ENCODE measurements around the gene PXDC1. TPM values are rescaled to one million over a fixed set of nuclear protein-coding genes. Genes with fewer than 3 reads are reported as not detected.

The PXDC1 gene
- total RNA-seq, 2 experiments from 2014 or later, result 0.17 to 0.27 TPM

- no peaks in the 10 kb centered on the region for H3K36me3 ChIP-seq (ENCODE audit: insufficient read depth, low read length)
- H3K9me3 ChIP-seq (ENCODE audit: control insufficient read depth in 1 of 2, insufficient read depth in 1 of 2, low read length in 2 of 2), result peaks cover 0 to 4% of the 10 kb centered on the region in 2 experiments
- no peak overlapping the region for H3K27ac ChIP-seq (ENCODE audit: low read depth in 1 of 2, low read length in 2 of 2)
- Mint-ChIP-seq H3K9me3 (no peaks in the 10 kb centered on the region), H3K36me3 (ENCODE audit: low read depth) (no peaks in the 10 kb centered on the region), H3K4me1 (ENCODE audit: low read depth) (peaks cover 14% of the 10 kb centered on the region), H3K27ac (no peak overlapping the region), H3K4me3 (peak overlapping the region; percentile 38), H3K27me3 (peaks cover 43% of the 10 kb centered on the region)
- peak; percentile 39 for TF ChIP-seq CTCF (IDR thresholded peaks at IDR 0.05)
- ChIA-PET CTCF (interaction anchor here (1.2 to 2.7 kb wide), 4 partner anchors 17 to 260 kb away, joined by 3 to 8 read pairs (median 4); no protein-coding TSS in a partner anchor), POLR2A (interaction anchor here (1.4 kb wide), 1 partner anchor 101 kb away, joined by 6 read pairs; the partner anchor contains the start of gene FAM50B)
- ATAC-seq (ENCODE audit: poor library complexity) (peak; percentile 62), DNase-seq (peak in 6 of 14 experiments; percentile 15 to 63 (median 27))
- H3K27me3 ChIP-seq (ENCODE audit: control insufficient read depth in 1 of 2, insufficient read depth in 2 of 2, low read length in 2 of 2), result peaks cover 21 to 38% of the 10 kb centered on the region in 2 experiments
- H3K4me3 ChIP-seq (ENCODE audit: low read length), result no peak overlapping the region
- peaks cover 18% of the 10 kb centered on the region for H3K4me1 ChIP-seq (ENCODE audit: insufficient read depth, low read length)
- intact Hi-C loops (cut with DNase I, micrococcal nuclease), result loop anchor here in 1 of 2 experiments (2.0 kb wide), 1 partner anchor 230 kb away; no protein-coding TSS in a partner anchor
Measured at GRCh38 chr6:3748208-3749066, 3.1 kb downstream of the PXDC1 start.

- H3K9me3 ChIP-seq (ENCODE audit: control insufficient read depth in 1 of 2, insufficient read depth in 1 of 2, low read length in 2 of 2), result peaks cover 0 to under 1% of the 10 kb centered on the region in 2 experiments
- no peak overlapping the region for H3K27ac ChIP-seq (ENCODE audit: low read depth in 1 of 2, low read length in 2 of 2)
- no peaks in the 10 kb centered on the region for H3K36me3 ChIP-seq (ENCODE audit: insufficient read depth, low read length)
- Mint-ChIP-seq H3K4me1 (ENCODE audit: low read depth) (peaks cover 11% of the 10 kb centered on the region), H3K36me3 (ENCODE audit: low read depth) (no peaks in the 10 kb centered on the region), H3K9me3 (no peaks in the 10 kb centered on the region), H3K27me3 (peaks cover 36% of the 10 kb centered on the region), H3K4me3 (no peak overlapping the region), H3K27ac (no peak overlapping the region)
- peaks cover 11 to 26% of the 10 kb centered on the region in 2 experiments for H3K27me3 ChIP-seq (ENCODE audit: control insufficient read depth in 1 of 2, insufficient read depth in 2 of 2, low read length in 2 of 2)
- ChIA-PET CTCF (interaction anchor here (1.2 to 2.7 kb wide), 2 partner anchors 15 to 231 kb away, joined by 3 to 8 read pairs; no protein-coding TSS in a partner anchor), POLR2A (no interaction called here)
- peaks cover 24% of the 10 kb centered on the region for H3K4me1 ChIP-seq (ENCODE audit: insufficient read depth, low read length)
- no peak for ATAC-seq (ENCODE audit: poor library complexity)
- H3K4me3 ChIP-seq (ENCODE audit: low read length), result no peak overlapping the region
- no peak for TF ChIP-seq CTCF (IDR thresholded peaks at IDR 0.05)
- intact Hi-C loops (cut with DNase I, micrococcal nuclease), result no loop called here
- DNase-seq, result no peak
Measured at GRCh38 chr6:3747100-3747737, 4.3 kb downstream of the PXDC1 start.

- H3K9me3 ChIP-seq (ENCODE audit: control insufficient read depth in 1 of 2, insufficient read depth in 1 of 2, low read length in 2 of 2), result no peaks in the 10 kb centered on the region
- H3K36me3 ChIP-seq (ENCODE audit: insufficient read depth, low read length), result no peaks in the 10 kb centered on the region
- H3K4me1 Mint-ChIP-seq (ENCODE audit: low read depth), result peaks cover 13% of the 10 kb centered on the region
- no peak overlapping the region for H3K27ac ChIP-seq (ENCODE audit: low read depth in 1 of 2, low read length in 2 of 2)
- H3K9me3 Mint-ChIP-seq, result no peaks in the 10 kb centered on the region
- H3K36me3 Mint-ChIP-seq (ENCODE audit: low read depth), result no peaks in the 10 kb centered on the region
- DNase-seq, result no peak
- H3K4me3 ChIP-seq (ENCODE audit: low read length), result no peak overlapping the region
- peaks cover 10 to 23% of the 10 kb centered on the region in 2 experiments for H3K27me3 ChIP-seq (ENCODE audit: control insufficient read depth in 1 of 2, insufficient read depth in 2 of 2, low read length in 2 of 2)
- POLR2A ChIA-PET, result no interaction called here
- no peak overlapping the region for H3K4me3 Mint-ChIP-seq
- TF ChIP-seq CTCF (IDR thresholded peaks at IDR 0.05), result no peak
- peaks cover 24% of the 10 kb centered on the region for H3K4me1 ChIP-seq (ENCODE audit: insufficient read depth, low read length)
- H3K27ac Mint-ChIP-seq, result no peak overlapping the region
- no peak for ATAC-seq (ENCODE audit: poor library complexity)
- CTCF ChIA-PET, result interaction anchor here (2.7 kb wide), 1 partner anchor 15 kb away, joined by 8 read pairs; no protein-coding TSS in a partner anchor
- intact Hi-C loops (cut with DNase I, micrococcal nuclease), result no loop called here
- peaks cover 41% of the 10 kb centered on the region for H3K27me3 Mint-ChIP-seq
Measured at GRCh38 chr6:3746696-3747095, 4.8 kb downstream of the PXDC1 start.

Data from CD4-positive, alpha-beta T cell (primary cell).